GM18499 (cell line): ENCODE results near the gene PPEF1.

ENCODE experiments used
- ATAC-seq: cut with Tn5 transposase; IDR thresholded peaks from one replicate; pipeline ENCODE4 v1.9.1; 2021; ENCODE audit warnings: moderate number of reproducible peaks; ENCODE audit not compliant: insufficient read depth, unreplicated experiment

The PPEF1 gene

DNA sequence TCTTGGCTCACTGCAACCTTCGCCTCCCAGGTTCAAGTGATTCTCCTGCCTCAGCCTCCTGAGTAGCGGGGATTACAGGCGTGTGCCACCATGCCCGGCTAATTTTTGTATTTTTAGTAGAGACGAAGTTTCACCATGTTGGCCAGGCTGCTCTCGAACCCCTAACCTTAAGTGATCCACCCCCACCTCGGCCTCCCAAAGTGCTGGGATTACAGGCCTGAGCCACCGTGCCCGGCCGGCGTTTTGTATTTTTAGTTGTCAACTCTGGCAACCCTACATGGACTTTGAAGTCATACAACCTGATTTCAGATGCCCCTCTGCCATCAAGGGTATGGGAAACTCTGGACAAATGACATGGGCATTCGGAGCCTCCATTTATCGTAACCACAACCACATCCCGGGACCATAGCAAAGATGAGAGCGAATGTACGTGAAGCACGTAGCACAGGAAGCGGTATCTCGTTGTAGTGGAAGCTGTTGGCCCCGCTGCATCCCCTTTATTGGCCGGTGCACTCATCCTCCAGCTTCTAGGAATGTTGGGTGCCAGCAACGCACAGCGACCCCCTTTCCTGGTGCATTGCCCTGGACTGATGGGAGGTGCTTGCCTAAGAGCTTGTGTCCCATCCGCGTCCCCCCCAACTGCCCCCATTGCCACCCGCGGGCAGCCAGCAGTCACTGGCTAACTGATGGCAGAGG lies 167.3 kb downstream of the PPEF1 start:
- no peak for ATAC-seq

DNA sequence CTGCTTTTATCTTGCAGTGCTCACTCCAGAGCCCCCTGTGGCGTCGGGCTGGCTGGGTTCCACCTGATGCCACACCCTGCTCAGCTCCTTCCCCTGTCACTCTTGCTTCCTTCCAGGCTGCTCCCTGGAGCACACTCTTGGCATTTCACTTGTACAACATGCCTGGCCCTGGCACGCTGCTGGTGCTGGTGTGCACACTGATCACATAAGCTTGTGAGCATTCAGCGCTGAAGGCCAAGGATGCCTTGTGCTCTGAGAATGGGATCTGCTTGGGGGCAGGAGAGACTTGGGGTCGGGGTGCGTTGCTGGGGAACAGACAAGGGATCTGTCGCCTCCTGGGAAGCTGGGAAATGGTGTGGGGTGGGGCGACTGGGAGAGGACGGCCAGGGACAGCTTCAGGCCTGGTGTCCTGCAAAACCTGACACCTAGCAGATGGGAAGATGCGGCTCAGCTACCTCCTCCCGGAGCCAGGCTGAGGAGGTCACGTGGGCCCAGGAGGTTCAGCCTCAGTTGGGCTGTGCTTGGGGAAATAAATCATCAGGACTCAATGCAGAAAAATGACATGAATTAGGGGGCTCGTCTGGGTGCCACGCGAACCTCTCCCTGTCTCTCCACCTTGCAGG lies 167.9 kb downstream of the PPEF1 start:
- ATAC-seq = no peak

DNA sequence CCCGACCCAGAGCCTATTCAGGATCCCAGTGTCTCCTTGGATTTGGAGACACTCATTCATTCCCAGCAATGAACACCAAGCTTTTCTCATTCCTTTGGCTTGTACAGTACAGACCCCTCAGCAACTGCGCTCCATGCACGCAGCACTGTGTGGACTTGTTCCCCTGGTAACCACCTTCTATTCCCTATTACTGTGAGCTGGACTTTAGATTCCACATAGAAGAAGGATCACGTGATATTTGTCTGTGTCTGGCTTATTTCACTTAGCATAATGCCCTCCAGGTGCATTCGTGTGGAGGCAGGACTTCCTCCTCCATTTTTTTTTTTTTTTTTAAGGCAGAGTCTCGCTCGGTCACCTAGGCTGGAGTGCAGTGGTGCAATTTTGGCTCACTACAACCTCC lies 170.0 kb downstream of the PPEF1 start:
- no peak for ATAC-seq
